ENCODE results near the gene DRAM1. TPM values are rescaled to one million over a fixed set of nuclear protein-coding genes. Genes with fewer than 3 reads are reported as not detected.
A peak's percentile ranks its signal among the peaks of the same experiment; 100 is the strongest.

The DRAM1 gene, protein sequence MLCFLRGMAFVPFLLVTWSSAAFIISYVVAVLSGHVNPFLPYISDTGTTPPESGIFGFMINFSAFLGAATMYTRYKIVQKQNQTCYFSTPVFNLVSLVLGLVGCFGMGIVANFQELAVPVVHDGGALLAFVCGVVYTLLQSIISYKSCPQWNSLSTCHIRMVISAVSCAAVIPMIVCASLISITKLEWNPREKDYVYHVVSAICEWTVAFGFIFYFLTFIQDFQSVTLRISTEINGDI
- 3.7 TPM for total RNA-seq

DNA sequence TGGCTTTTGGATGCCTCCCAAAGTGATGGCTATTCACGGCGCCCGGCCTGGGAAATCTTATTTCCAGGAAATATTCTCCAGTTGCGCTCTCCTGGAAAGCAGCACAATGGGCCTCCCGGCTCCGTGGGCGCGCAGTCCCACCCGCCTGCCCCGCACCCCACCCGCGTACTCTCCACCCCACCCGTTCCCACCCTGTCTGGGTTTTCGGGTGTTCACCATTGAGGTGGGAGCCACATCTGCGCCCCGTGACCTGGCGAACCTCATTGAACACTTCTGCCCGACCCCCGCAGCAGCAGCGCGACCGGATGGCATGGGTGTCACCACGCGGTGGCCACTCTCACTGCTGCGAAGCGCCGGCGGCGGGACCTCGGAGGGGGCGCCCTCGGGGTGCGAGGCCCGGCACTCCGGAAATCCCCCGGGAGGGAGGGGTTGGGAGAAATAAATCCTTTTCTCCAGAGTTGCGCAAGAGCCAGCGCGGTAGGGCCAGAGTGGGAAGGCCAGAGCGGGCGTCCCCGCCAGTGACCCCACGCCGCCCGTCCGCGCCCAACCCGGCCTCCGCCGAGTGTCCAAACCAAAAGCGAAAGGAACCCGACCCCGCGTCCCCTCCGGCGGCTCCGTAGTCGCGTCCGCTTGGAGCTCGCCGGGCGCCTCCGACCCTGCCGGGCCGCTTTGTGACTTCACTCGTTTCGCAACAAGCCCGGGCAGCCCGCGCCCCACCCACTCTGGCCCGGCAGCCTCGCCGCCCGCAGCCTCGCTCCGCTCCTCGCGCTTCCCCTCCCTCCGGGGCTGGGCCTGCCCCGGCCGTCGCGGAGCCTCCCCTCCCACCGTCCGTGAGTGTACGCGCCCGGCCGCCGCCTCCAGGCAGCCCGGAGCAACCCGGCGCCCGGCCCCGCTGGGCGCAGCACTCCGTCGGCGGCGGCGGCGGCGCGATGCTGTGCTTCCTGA, at the start of gene DRAM1:
DRAM1 (plus strand) TSS at position 720 of the 945 bp plus-strand sequence; CDS start at position 930, 210 bp downstream.
- Histone ChIP-seq H3K4me3 (ENCODE audit: low read length in 3 of 3) (peak within 1 kb of the TSS; percentile 78 to 95 (median 95)), H3K9ac (ENCODE audit: low read depth in 1 of 3, low read length in 3 of 3) (peak within 1 kb of the TSS; percentile 83 to 93 (median 89)), H3K36me3 (ENCODE audit: control insufficient read depth in 3 of 3, insufficient read depth in 3 of 3, low read length in 3 of 3) (peaks cover 0 to 2% (median 0%) of the 10 kb centered on the region in 3 donors), H3K9me3 (ENCODE audit: control insufficient read depth in 3 of 3, low read length in 3 of 3) (no peaks in the 10 kb centered on the region), H3K27me3 (ENCODE audit: control insufficient read depth in 3 of 3, insufficient read depth in 3 of 3, low read length in 3 of 3) (no peaks in the 10 kb centered on the region), H3K4me1 (ENCODE audit: control insufficient read depth in 3 of 3, insufficient read depth in 3 of 3, low read length in 3 of 3) (peaks cover 0 to 11% (median 10%) of the 10 kb centered on the region in 3 donors), H3K27ac (ENCODE audit: low read depth, low read length) (peak within 1 kb of the TSS; percentile 93)

DNA sequence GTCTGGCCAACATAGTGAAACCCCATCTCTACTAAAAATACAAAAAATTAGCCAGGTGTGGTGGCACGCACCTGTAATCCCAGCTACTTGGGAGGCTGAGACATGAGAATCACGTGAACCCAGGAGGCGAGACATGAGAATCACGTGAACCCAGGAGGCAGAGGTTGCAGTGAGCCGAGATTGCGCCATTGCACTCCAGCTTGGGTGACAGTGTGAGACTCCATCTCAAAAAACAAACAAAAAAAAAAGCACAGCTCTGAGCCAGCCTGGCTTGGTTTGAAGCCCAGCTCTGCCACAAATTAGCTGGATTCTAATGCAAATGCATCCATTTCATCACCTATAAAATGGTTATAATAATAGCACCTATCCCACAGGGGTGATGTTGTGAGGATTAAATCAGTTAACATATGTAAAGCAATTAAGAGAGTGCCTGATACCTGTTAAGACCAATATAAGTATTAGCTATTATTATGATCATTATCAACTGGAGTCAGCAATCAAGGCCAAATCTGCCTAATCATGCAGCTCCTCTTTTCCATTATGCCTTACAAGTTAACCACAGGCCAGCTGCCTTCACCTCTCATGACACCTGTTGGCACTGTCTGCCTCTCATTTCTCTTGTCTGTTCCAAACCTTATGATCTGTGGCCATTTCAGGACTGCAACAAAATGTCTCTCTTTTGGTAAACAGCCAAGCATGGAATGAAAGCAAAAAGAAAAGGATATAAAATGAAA, 48.8 kb upstream of the DRAM1 start:
- no peak overlapping the region for H3K27ac ChIP-seq (ENCODE audit: low read depth, low read length)
- no peak overlapping the region for H3K4me3 ChIP-seq (ENCODE audit: low read length in 3 of 3)
- H3K27me3 ChIP-seq (ENCODE audit: control insufficient read depth in 3 of 3, insufficient read depth in 3 of 3, low read length in 3 of 3): no peaks in the 10 kb centered on the region
- no peak overlapping the region for H3K9ac ChIP-seq (ENCODE audit: low read depth in 1 of 3, low read length in 3 of 3)
- no peaks in the 10 kb centered on the region for H3K9me3 ChIP-seq (ENCODE audit: control insufficient read depth in 3 of 3, low read length in 3 of 3)
- no peaks in the 10 kb centered on the region for H3K36me3 ChIP-seq (ENCODE audit: control insufficient read depth in 3 of 3, insufficient read depth in 3 of 3, low read length in 3 of 3)
- peaks cover 23 to 28% (median 26%) of the 10 kb centered on the region in 3 donors for H3K4me1 ChIP-seq (ENCODE audit: control insufficient read depth in 3 of 3, insufficient read depth in 3 of 3, low read length in 3 of 3)

- no peaks in the 10 kb centered on the region for H3K9me3 ChIP-seq (ENCODE audit: control insufficient read depth in 3 of 3, low read length in 3 of 3)
- H3K36me3 ChIP-seq (ENCODE audit: control insufficient read depth in 3 of 3, insufficient read depth in 3 of 3, low read length in 3 of 3): no peaks in the 10 kb centered on the region
- H3K9ac ChIP-seq (ENCODE audit: low read depth in 1 of 3, low read length in 3 of 3): peak overlapping the region; percentile 85 to 87 (median 87)
- peak overlapping the region; percentile 58 for H3K27ac ChIP-seq (ENCODE audit: low read depth, low read length)
- H3K4me3 ChIP-seq (ENCODE audit: low read length in 3 of 3): peak overlapping the region; percentile 92 to 97 (median 96)
- no peaks in the 10 kb centered on the region for H3K27me3 ChIP-seq (ENCODE audit: control insufficient read depth in 3 of 3, insufficient read depth in 3 of 3, low read length in 3 of 3)
- H3K4me1 ChIP-seq (ENCODE audit: control insufficient read depth in 3 of 3, insufficient read depth in 3 of 3, low read length in 3 of 3): peaks cover 14 to 20% (median 18%) of the 10 kb centered on the region in 3 donors
Measured at GRCh38 chr12:101829639-101830366, 47.6 kb upstream of the DRAM1 start.

GRCh38 chr12:101830367-101831325, 46.7 kb upstream of the DRAM1 start, which contains the start of gene GNPTAB:
Gene GNPTAB (minus strand): TSS chr12:101830959. CDS start chr12:101830675, 284 bp downstream.
- H3K9ac ChIP-seq (ENCODE audit: low read depth in 1 of 3, low read length in 3 of 3): peak within 1 kb of the TSS; percentile 85 to 87 (median 87)
- peak within 1 kb of the TSS; percentile 92 to 97 (median 96) for H3K4me3 ChIP-seq (ENCODE audit: low read length in 3 of 3)
- H3K36me3 ChIP-seq (ENCODE audit: control insufficient read depth in 3 of 3, insufficient read depth in 3 of 3, low read length in 3 of 3): no peaks in the 10 kb centered on the region
- H3K27me3 ChIP-seq (ENCODE audit: control insufficient read depth in 3 of 3, insufficient read depth in 3 of 3, low read length in 3 of 3): no peaks in the 10 kb centered on the region
- H3K27ac ChIP-seq (ENCODE audit: low read depth, low read length): peak within 1 kb of the TSS; percentile 58
- no peaks in the 10 kb centered on the region for H3K9me3 ChIP-seq (ENCODE audit: control insufficient read depth in 3 of 3, low read length in 3 of 3)
- H3K4me1 ChIP-seq (ENCODE audit: control insufficient read depth in 3 of 3, insufficient read depth in 3 of 3, low read length in 3 of 3): peaks cover 12 to 16% (median 13%) of the 10 kb centered on the region in 3 donors

DNA sequence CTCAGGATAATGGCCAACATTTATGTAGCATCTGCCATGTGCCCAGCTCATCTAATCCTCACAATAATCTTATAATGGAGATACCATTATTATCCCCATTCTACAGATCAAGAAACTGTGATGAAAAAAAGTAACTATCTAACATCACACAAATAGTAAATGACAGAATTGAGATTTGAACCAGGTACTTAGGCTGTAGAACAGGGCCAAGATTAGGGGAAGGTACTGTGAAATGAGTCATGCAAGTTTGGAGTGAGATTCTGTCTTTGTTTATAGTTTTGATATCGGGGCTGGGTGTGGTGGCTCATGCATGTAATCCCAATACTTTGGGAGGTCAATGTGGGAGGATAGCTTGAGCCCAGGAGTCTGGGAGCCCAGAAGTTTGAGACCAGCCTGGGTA, 45.4 kb upstream of the DRAM1 start:
- H3K9ac ChIP-seq (ENCODE audit: low read depth in 1 of 3, low read length in 3 of 3): no peak overlapping the region
- H3K9me3 ChIP-seq (ENCODE audit: control insufficient read depth in 3 of 3, low read length in 3 of 3): no peaks in the 10 kb centered on the region
- no peaks in the 10 kb centered on the region for H3K27me3 ChIP-seq (ENCODE audit: control insufficient read depth in 3 of 3, insufficient read depth in 3 of 3, low read length in 3 of 3)
- H3K4me3 ChIP-seq (ENCODE audit: low read length in 3 of 3): no peak overlapping the region
- H3K4me1 ChIP-seq (ENCODE audit: control insufficient read depth in 3 of 3, insufficient read depth in 3 of 3, low read length in 3 of 3): peaks cover 10 to 13% (median 11%) of the 10 kb centered on the region in 3 donors
- no peaks in the 10 kb centered on the region for H3K36me3 ChIP-seq (ENCODE audit: control insufficient read depth in 3 of 3, insufficient read depth in 3 of 3, low read length in 3 of 3)
- H3K27ac ChIP-seq (ENCODE audit: low read depth, low read length): no peak overlapping the region

DNA sequence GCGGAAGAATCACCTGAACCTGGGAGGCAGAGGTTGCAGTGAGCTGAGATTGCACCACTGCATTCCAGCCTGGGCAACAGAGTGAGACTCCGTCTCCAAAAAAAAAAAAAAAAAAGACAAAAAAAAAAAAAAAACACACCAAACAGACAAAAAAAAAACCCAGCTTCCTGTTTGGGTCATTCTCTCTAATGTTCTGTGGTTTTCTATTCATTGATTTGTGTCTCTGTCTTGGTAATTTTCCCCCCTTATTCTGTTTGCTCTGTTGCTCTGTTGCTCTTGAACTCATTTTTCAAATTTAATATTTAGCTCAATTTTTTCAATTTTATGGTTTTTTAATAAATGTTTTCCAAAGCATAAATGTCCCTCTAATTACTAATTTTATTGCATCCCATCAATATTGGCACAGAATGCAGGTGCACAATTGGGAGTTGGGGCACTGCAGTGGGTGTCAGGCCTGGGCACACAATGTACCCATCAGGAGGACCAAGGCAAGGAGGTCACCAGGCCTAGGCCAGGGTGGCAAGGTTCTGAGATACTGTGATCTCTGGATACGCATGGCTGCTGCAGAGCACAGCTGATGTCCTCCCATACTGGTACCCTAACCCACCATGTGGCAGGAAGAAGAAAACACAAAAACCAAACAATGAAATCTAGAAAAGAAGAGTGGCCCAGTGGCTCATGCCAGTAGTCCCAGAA, 38.6 kb upstream of the DRAM1 start:
- H3K4me1 ChIP-seq (ENCODE audit: control insufficient read depth in 3 of 3, insufficient read depth in 3 of 3, low read length in 3 of 3): no peaks in the 10 kb centered on the region
- no peak overlapping the region for H3K9ac ChIP-seq (ENCODE audit: low read depth in 1 of 3, low read length in 3 of 3)
- H3K4me3 ChIP-seq (ENCODE audit: low read length in 3 of 3): no peak overlapping the region
- no peaks in the 10 kb centered on the region for H3K36me3 ChIP-seq (ENCODE audit: control insufficient read depth in 3 of 3, insufficient read depth in 3 of 3, low read length in 3 of 3)
- H3K27ac ChIP-seq (ENCODE audit: low read depth, low read length): no peak overlapping the region
- H3K27me3 ChIP-seq (ENCODE audit: control insufficient read depth in 3 of 3, insufficient read depth in 3 of 3, low read length in 3 of 3): no peaks in the 10 kb centered on the region
- H3K9me3 ChIP-seq (ENCODE audit: control insufficient read depth in 3 of 3, low read length in 3 of 3): no peaks in the 10 kb centered on the region

DNA sequence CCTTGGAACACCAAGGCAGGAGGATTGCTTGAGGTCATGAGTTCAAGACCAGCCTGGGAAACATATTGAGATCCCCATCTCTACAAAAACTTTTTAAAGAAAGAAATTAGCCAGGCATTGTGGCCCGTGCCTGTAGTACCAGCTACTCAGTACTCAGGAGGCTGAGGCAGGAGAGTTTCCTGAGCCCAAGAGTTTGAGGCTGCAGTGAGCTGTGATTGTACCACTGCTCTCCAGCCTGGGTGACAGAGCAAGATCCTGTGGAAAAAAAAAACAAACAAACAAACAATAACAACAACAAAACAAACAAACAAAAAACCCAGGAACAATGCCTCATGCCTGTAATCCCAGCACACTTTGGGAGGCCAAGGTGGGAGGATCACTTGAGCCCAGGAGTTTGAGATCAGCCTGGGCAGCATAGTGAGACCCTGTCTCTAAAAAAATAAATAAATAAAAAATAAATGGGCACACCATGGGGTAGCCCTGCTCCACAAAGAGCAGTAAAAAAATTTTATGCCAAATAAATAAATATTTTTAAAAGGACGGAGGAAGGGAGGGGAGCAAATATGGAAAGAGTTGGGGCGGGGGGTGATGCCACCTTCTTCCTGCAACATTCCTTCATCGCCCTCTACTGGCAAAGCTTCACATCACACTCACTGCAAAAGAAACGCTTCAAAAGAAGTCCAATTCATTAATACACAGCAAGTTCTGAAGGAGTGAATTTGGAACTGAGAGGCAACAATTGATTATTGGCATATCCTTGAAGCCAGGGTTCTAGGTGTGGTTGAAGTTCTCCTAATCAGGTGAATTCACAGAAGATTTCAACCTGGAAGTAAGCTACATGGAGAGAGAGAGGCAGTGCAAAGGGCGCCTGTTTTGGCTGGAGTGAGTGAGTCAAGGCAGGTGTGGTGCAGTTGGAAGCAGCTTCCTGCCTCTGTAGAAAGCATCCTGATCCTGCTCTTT, 37.8 kb upstream of the DRAM1 start:
- Histone ChIP-seq H3K4me3 (ENCODE audit: low read length in 3 of 3) (no peak overlapping the region), H3K4me1 (ENCODE audit: control insufficient read depth in 3 of 3, insufficient read depth in 3 of 3, low read length in 3 of 3) (no peaks in the 10 kb centered on the region), H3K36me3 (ENCODE audit: control insufficient read depth in 3 of 3, insufficient read depth in 3 of 3, low read length in 3 of 3) (no peaks in the 10 kb centered on the region), H3K27ac (ENCODE audit: low read depth, low read length) (no peak overlapping the region), H3K9ac (ENCODE audit: low read depth in 1 of 3, low read length in 3 of 3) (no peak overlapping the region), H3K27me3 (ENCODE audit: control insufficient read depth in 3 of 3, insufficient read depth in 3 of 3, low read length in 3 of 3) (no peaks in the 10 kb centered on the region), H3K9me3 (ENCODE audit: control insufficient read depth in 3 of 3, low read length in 3 of 3) (no peaks in the 10 kb centered on the region)
